HepG2 (cell line): ENCODE results near the gene OR1F1. TPM values are rescaled to one million over a fixed set of nuclear protein-coding genes. Genes with fewer than 3 reads are reported as not detected.
A peak's percentile ranks its signal among the peaks of the same experiment; 100 is the strongest.

Experiments
- CEBPB ChIP-seq: IDR thresholded peaks from 2 replicates; pipeline ENCODE4 v1.6.1; 2011; ENCODE audit warnings: low read depth, low read length, improper control_type of control experiment, borderline replicate concordance
- CEBPG ChIP-seq: IDR thresholded peaks from 2 replicates; pipeline ENCODE4 v1.6.1; 2016
- MTERF4 ChIP-seq: sonication (generic); formaldehyde crosslinking; IDR thresholded peaks from 2 replicates; pipeline ENCODE4 v1.8.0; 2023; ENCODE audit warnings: mild to moderate bottlenecking, missing genetic modification reagents
- NR2F2 ChIP-seq: IDR thresholded peaks from 2 replicates; pipeline ENCODE4 v1.6.1; 2012; ENCODE audit warnings: low read depth, inconsistent platforms, borderline replicate concordance
- ONECUT2 ChIP-seq: sonication (generic); formaldehyde crosslinking; IDR thresholded peaks from 2 replicates; pipeline ENCODE4 v1.4.0; 2020; ENCODE audit warnings: missing genetic modification reagents
- PAXIP1 ChIP-seq: sonication (generic); formaldehyde crosslinking; conservative IDR thresholded peaks from 2 replicates; pipeline ENCODE4 v1.4.0; 2020; ENCODE audit warnings: mild to moderate bottlenecking, missing genetic modification reagents, moderate library complexity
- SIN3A ChIP-seq: IDR thresholded peaks from 2 replicates; pipeline ENCODE4 v1.6.1; 2011; ENCODE audit warnings: low read depth, mild to moderate bottlenecking, control low read depth, low read length, borderline replicate concordance
- SP2 ChIP-seq: sonication (generic); formaldehyde crosslinking; IDR thresholded peaks from 2 replicates; pipeline ENCODE4 v1.5.1; 2020; ENCODE audit warnings: mild to moderate bottlenecking, missing genetic modification reagents
- ZFYVE20 ChIP-seq: sonication (generic); formaldehyde crosslinking; IDR thresholded peaks from 2 replicates; pipeline ENCODE4 v1.8.0; 2023; ENCODE audit warnings: low read depth, mild to moderate bottlenecking, moderate library complexity, missing genetic modification reagents, borderline replicate concordance
- ZMAT5 ChIP-seq: sonication (generic); formaldehyde crosslinking; IDR thresholded peaks from 2 replicates; pipeline ENCODE4 v1.5.0; 2020; ENCODE audit warnings: mild to moderate bottlenecking, low read depth, missing genetic modification reagents, borderline replicate concordance
- ZNF101 ChIP-seq: sonication (generic); formaldehyde crosslinking; IDR thresholded peaks from 2 replicates; pipeline ENCODE4 v1.4.0; 2020; ENCODE audit warnings: mild to moderate bottlenecking, low read depth, missing genetic modification reagents, borderline replicate concordance
- ZNF431 ChIP-seq: sonication (generic); formaldehyde crosslinking; IDR thresholded peaks from 2 replicates; pipeline ENCODE4 v1.9.0; 2022; ENCODE audit warnings: missing genetic modification reagents, low read depth, mild to moderate bottlenecking, borderline replicate concordance
- ZNF513 ChIP-seq: sonication (generic); formaldehyde crosslinking; conservative IDR thresholded peaks from 2 replicates; pipeline ENCODE4 v1.5.0; 2020; ENCODE audit warnings: missing genetic modification reagents
- ZNF598 ChIP-seq: sonication (generic); formaldehyde crosslinking; IDR thresholded peaks from 2 replicates; pipeline ENCODE4 v1.5.1; 2020; ENCODE audit warnings: mild to moderate bottlenecking, missing genetic modification reagents, borderline replicate concordance
- ZNF605 ChIP-seq: sonication (generic); formaldehyde crosslinking; IDR thresholded peaks from 2 replicates; pipeline ENCODE4 v1.8.0; 2022; ENCODE audit warnings: mild to moderate bottlenecking, missing genetic modification reagents
- ZNF687 ChIP-seq: sonication (generic); formaldehyde crosslinking; IDR thresholded peaks from 2 replicates; pipeline ENCODE4 v1.5.1; 2020; ENCODE audit warnings: mild to moderate bottlenecking, missing genetic modification reagents, moderate library complexity
- ZNF780A ChIP-seq: sonication (generic); formaldehyde crosslinking; IDR thresholded peaks from 2 replicates; pipeline ENCODE4 v1.8.0; 2022; ENCODE audit warnings: mild to moderate bottlenecking, missing genetic modification reagents, moderate library complexity
- polyA plus RNA-seq, 8 experiments: library from polyadenylated mRNA; depleted of rRNA in 3 of 8; stranded (reverse) in 7 of 8; unstranded in 1 of 8; fragments of >200 nt; fragmentation: Illumina TruSeq in 4 of 8; extraction: Trizol in 4 of 8; gene quantifications; 2 replicates each; pipeline versions ENCODE4 v1.2.1 to v1.2.3, GENCODE V29; 2011 to 2016; ENCODE audit warnings: low read depth in 4 of 8, missing spikeins in 1 of 8, mixed read lengths in 1 of 8; ENCODE audit not compliant: insufficient read depth in 1 of 8
- total RNA-seq, 5 experiments: library from RNA; depleted of rRNA; stranded (reverse); fragments of >200 nt; fragmentation: Illumina TruSeq; extraction: Trizol; gene quantifications; 2 replicates each; pipeline ENCODE4 v1.2.3, GENCODE V29; 2016; ENCODE audit warnings: low read depth in 1 of 5

Gene OR1F1
- total and polyA plus RNA-seq, 2 of the 13 experiments (the other 11 are each of a cell fraction or from before 2014, with no cell fraction given), result 0.90 TPM; not detected in 1

DNA sequence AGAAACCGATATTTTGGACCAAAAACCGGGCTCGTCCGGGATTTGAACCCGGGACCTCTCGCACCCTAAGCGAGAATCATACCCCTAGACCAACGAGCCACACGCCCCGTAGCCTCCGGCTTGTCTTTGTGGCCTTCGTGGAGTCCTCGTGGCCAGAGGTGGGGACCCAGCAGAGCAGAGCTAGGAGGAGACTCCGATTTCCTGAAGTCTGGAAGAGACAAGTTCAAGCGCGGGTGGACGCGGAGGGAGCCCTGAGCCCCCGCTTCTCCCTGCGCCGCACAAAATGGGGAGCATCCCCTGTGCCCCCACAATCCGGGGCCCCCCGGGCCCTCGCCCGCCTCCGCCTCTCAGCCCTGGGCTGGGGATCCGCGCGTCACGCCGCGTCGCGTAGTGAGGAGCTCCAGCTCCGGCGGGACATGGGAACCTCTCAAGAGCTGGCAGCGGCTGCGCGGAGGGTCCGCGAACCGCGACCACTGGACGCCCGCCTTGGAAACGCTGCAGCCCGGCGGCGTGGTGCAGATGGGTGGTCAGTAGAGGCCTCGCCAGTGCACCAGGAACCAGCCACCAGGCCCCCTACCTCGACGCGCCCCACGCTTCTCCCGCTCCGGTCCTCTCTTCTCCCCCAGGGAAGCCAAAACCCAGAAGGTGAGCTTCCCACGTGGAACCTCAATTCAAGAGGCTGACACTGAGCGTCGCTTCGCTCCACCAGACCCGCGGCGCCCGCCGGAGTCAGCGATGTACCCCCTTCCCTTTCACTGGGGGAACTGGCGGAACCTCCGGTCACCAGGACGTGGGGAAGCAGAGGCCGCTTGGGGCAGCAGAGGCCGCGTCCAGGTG, 5.2 kb upstream of the OR1F1 start (continued):
- TF ChIP-seq ZNF687 (CRISPR knock-in tag) (peak; percentile 95), ZNF431 (CRISPR knock-in tag) (no peak), ZNF598 (CRISPR knock-in tag) (no peak), ONECUT2 (CRISPR knock-in tag) (no peak), ZNF513 (CRISPR knock-in tag) (no peak), PAXIP1 (no peak), ZFYVE20 (CRISPR knock-in tag) (no peak), ZMAT5 (CRISPR knock-in tag) (no peak), ZNF605 (0 out of 2 replicates have a peak, but pooled peaks have one; percentile 18), NR2F2 (0 out of 2 replicates have a peak, but pooled peaks have one; percentile 53), ZNF101 (CRISPR knock-in tag) (no peak), SIN3A (no peak), SP2 (CRISPR knock-in tag) (0 out of 2 replicates have a peak, but pooled peaks have one; percentile 33), ZNF780A (CRISPR knock-in tag) (no peak), CEBPB (no peak), CEBPG (CRISPR knock-in tag) (no peak), MTERF4 (peak; percentile 30; the same call in 1 of the 2 replicates)
